AG10803 (cell line): ENCODE data around the gene ATP1B1.

ENCODE experiments used
- DNase-seq: peaks from one replicate; pipeline ENCODE4 v3.0.0; 2010; ENCODE audit warnings: low read depth
- H3K4me3 ChIP-seq: 2 replicates; pipeline ENCODE4 v1.5.1; 2011; ENCODE audit warnings: mild to moderate bottlenecking, low read length, control low read depth
- CTCF ChIP-seq: conservative IDR thresholded peaks from 2 replicates; pipeline ENCODE4 v1.5.1; 2011; ENCODE audit warnings: mild to moderate bottlenecking, low read length, control low read depth, inconsistent platforms

The ATP1B1 gene

GRCh38 chr1:169094897-169095569 lies 11.5 kb upstream of the ATP1B1 start:
- no peak for DNase-seq
- no peak for TF ChIP-seq CTCF
- H3K4me3 ChIP-seq: no peak overlapping the region

GRCh38 chr1:169098380-169098779 lies 8.1 kb upstream of the ATP1B1 start:
- DNase-seq: no peak

GRCh38 chr1:169099561-169099960 lies 6.9 kb upstream of the ATP1B1 start:
- H3K4me3 ChIP-seq: no peak overlapping the region
- DNase-seq: no peak
- no peak for TF ChIP-seq CTCF

More at GRCh38 chr1:169098380-169098779, 8.1 kb upstream of the ATP1B1 start:
- H3K4me3 ChIP-seq: no peak overlapping the region
- TF ChIP-seq CTCF: no peak

GRCh38 chr1:169100208-169100607 lies 6.3 kb upstream of the ATP1B1 start:
- DNase-seq: no peak
- TF ChIP-seq CTCF: no peak
- no peak overlapping the region for H3K4me3 ChIP-seq

- H3K4me3 ChIP-seq: no peak overlapping the region
- no peak for DNase-seq
- no peak for TF ChIP-seq CTCF
Measured at GRCh38 chr1:169100651-169101088, 5.8 kb upstream of the ATP1B1 start.

- peak; percentile 73 for DNase-seq
- H3K4me3 ChIP-seq: no peak overlapping the region
Measured at GRCh38 chr1:169102567-169102966, 3.9 kb upstream of the ATP1B1 start.

More at GRCh38 chr1:169102567-169102966, 3.9 kb upstream of the ATP1B1 start:
- no peak for TF ChIP-seq CTCF
